GM19193 (cell line): ENCODE data around the gene HOXB1.

Experiments used
- POLR2A ChIP-seq: IDR thresholded peaks from 4 replicates; pipeline ENCODE4 v1.6.1; 2011; ENCODE audit not compliant: insufficient read depth, insufficient read length; ENCODE audit errors: extremely low read depth

The HOXB1 gene

DNA sequence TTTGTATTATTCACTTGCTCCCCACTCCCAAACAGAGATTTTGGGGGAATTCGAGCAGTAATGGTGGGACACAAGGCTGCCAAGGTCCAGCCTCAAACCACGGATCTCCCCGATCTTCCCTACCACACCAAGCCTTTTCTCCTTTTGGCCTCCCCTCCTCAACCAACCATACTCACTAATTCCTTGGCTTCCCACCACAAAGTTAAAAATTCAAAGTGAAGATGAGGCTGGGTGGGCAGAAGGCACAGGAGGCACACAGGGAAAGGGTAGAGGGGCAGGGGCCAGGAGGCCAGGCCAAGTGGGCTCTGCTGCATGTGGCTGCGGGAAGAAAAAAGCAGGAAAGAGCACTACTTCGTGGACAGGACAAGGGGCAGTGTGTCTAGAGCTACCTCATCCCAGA lies 32.1 kb upstream of the HOXB1 start:
- TF ChIP-seq POLR2A, result no peak

DNA sequence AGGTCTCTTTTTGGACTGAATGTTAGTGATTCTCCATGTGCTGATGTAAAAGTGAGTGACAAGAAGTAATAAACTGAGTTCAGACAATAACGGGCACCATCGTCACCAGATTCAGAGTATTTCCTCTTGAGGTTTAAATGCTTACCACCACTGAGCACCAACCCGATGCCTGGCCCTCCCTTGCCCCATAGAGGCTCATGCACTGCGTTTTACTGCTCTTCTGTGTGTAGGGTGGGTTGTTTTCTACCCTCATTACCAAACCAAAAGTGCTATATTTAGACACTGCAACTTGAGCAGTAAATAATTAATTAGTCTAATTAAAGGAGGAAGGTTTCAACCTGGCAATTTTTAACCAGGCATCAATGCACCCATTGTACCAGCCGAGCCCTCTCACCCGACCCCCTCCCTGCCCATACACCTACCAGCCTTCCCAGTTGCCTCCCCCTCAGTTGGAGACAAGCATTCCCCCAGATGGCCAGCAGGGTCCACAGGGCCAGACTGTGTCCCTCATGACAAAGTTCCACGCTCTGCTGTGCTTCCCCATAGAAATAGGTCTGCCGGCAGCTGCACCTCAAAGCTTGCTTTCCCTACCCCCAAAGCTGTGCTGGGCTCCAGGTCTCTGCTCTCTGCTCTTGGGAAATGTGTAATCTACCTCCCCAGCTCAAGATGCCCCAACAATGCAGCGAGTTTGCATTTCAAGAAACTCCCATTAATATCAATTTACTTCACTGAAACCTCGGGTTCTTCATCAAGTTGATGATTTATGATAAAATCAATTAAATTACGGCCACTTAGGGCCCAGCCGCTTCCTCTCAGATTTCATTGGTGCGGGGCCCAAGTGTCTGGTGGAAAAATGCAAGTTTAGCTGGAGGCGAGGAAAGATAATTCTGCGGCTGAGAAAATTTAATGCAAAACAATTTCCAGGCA lies 31.3 kb upstream of the HOXB1 start:
- peak; percentile 28 for TF ChIP-seq POLR2A

DNA sequence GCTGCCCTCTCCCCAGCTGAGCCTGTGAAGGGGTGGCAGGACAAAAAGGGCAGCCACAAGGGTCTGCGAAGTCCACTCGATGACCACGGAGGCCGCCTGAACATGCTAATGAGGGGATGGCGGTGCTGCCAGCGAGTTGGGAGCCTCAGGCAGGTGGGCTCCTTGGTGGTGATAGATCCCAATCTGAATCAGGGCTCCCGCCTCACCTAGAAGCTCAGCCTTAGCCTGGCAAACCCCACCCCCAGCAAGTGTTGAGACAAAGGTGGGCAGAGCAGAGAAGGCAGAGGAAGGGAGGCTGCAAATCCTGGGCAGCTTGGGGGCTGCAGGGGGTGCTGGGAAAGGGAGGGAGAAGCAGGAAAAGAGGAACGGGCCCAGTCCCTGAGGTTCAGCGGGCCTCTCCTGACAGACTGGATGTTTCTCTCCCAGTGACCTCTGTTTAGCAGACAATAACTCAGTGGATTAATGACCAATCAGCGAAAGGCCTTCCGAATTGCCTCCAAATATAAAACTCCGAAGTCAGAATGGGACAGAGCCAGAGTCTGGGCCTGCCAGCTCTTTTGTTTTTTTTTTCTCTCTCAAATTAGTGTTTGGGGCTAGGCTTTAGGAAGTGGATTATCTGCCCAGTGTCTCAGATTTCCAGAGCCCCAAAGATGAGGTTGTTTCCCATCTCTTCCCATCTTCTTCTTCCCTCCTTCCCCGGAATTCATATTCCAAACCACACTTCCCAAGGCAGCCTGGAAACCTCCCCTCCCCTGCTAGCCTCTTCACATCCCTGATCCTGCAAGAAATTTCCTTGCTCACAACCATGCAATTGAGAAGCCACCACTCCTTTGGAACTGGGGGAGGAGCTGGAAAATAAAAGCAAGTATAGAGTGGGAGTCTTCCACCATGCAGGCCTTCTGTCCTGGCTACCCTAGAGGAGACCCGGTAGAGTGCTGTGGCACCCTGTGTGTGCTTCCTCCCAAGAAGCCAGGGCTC lies 29.3 kb upstream of the HOXB1 start:
- TF ChIP-seq POLR2A, result no peak

DNA sequence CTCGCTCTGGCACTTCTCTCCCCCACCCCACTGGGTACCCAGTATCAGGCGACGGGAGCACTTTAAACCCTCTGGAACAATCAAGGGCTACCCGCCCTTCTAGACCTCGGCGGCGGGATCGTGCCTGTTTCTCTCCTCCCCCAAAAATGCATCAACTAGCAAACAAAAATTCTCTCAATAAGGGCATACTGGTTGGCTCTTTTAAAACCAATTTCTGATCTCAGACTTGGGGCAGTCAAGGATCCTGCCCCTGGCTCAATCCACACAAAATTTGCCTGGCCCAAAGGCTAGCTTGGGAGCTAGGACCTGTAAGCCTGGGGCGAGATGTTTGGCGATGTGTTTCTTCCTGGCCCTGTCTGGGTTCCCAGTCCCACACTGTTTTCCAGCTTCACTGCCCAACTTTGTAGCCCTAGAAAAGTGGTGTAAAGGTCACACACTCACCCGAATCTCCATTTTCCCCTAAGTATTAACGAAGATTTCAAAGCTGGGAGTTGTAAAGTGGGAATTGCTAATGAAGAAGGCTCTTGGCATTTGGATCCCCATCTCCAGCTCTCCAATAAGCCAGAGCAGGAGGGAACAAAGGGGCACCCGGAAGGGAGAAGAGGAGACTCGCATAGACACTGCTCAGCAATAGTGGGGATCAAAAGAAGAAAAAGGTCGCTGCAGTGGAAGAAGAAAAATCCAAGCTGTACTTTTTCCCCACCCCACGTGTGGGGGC lies 28.5 kb upstream of the HOXB1 start:
- no peak for TF ChIP-seq POLR2A

DNA sequence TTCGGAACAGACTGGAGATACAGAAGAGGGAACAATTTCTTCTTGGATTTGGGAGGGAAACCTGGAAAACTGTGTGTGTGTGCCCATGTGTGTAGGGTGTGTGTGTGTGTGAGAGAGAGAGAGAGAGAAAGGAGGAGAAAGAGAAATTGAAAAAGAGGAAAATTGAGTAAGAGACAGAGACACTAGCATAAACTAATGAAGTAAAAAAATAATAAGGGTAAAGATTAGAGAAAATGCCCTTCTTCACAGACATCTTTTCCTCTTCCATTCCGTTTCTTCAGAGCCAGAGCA lies 28.0 kb upstream of the HOXB1 start:
- no peak for TF ChIP-seq POLR2A

DNA sequence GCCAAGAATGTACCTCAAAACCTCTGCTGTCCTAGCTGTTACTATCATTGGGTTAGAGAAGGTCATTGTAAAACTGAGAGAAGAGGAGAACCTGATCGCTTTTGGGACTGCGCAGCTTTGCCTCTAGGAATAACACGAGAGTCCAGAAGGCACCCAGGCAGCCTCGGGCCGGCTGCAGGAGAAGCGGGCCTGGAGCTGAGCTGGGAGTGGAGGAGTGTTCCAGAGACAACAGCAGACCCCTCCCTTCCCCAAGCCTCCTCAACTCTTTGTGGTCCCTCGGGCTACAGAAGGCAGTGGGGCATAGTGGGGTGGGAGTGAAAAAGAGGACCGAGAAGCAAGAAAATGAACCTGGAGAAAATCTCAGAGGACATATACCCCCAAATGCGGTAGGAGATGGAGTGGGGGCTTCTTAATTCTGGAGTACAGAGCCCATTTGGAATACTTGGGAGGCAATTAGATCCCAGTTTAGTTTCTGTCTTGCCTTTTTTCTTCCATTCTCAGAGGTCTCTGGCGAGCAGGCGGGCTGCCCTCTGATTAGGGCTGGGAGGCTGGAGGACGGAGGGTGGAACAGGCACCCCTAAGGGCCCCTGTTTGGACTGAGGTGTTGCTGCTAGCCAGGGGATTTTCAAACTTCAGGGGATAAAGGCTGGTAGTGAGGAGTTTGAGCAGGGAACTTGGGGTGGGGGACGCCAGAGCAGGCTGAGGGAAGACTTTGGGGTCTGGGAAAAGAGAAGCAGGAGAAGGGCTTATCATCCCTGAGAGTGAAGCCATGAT lies 27.4 kb upstream of the HOXB1 start:
- no peak for TF ChIP-seq POLR2A

DNA sequence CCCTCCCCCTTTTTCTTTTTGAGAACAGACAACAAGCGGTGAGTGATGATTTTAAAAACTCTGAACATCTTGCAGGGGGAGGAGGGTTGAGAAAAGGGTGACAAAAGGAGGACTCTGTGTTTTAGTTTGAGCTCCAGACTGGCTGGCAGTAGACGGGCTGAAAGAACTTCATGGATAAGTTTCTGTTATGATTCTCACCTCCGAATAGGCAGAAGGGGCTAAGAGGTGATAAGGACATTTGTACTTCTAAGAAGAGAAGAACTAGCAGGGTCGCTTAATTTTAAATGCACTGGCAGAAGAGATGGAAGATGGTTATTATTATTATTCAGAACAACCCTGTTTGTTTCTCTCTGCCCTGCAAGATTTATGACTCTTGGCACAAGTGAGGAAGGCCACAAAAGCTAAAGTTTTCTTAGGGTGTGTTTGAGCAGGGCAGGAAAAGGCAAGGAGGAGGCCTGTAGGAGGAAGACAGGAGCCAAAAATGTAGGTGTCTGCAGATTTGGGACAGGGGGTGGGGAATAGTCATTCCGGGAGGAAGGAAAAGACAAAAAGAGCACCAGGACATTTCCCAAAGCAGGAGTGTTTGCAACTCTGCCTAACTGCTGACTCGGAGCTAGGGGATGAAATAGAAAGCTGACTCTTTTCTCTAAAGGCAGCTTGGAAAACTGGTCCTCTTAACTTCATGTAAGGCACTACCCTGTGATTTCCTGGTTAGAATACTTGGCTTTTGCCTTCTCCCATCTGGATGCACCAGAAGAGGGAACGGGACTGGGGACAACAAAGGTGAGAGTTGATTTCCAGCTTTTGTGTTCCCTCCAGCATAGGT lies 26.0 kb upstream of the HOXB1 start:
- TF ChIP-seq POLR2A, result no peak

DNA sequence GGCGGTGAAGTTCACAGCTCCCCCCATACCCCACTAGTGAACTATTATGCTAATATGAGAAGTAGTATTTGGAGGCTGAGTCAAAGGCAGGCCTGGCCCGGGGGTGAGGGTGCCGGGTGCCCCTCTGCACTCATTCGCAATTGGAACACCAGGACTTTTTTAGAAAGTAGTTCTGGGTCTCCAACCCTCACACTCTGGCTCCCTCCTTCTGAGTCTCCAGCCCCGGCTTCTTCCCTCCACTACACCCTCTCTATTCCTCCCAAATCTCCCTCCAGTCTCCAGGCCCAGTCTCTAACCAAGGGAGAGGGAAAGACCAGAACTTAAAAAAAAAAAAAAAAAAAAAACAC lies 25.4 kb upstream of the HOXB1 start:
- no peak for TF ChIP-seq POLR2A

DNA sequence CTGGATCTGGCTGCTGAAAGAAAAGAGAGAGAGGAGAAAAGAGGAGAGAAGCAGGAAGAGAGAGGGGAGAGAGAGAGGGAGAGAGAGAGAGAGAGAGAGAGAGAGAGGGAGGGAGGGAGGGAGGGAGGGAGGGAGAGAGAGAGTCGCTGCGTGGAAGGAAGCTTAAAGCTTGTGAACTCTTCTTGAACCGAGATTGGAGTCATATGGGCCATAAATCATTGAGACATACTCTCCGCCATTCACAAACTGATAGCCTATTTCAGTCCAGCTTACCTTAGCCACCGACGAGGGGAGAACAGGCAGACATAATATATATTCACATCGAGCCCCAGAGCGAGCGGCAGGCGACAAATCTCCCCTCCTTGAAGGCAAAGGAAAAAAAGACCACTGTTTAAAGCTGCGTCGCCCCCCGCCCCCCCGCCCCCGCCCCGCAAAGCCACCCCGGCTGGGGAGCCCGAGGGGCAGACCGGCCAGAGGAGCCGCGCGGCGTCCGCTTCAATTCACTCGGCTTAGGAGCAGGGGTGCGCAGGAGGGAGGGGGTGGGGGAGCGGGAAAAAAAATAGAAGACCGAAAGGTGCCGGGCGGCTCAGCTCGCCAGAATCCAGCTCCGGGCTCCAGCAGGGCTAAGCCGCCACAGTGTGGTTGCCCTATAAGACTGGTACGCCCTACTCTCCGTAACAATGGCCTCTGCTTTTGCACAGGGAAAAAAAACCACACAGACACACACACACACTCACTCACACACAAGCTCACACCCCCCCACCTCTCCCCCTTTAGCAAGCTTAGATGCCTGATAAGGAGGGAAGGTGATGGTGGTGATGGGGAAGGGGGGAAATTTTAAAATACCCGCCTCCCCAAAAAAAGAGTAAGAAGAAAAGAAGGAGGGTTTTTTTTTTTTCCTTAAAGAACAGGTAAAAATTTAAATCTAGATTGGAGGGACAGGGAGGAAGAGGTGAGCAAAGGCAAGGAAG lies 24.7 kb upstream of the HOXB1 start:
- no peak for TF ChIP-seq POLR2A

DNA sequence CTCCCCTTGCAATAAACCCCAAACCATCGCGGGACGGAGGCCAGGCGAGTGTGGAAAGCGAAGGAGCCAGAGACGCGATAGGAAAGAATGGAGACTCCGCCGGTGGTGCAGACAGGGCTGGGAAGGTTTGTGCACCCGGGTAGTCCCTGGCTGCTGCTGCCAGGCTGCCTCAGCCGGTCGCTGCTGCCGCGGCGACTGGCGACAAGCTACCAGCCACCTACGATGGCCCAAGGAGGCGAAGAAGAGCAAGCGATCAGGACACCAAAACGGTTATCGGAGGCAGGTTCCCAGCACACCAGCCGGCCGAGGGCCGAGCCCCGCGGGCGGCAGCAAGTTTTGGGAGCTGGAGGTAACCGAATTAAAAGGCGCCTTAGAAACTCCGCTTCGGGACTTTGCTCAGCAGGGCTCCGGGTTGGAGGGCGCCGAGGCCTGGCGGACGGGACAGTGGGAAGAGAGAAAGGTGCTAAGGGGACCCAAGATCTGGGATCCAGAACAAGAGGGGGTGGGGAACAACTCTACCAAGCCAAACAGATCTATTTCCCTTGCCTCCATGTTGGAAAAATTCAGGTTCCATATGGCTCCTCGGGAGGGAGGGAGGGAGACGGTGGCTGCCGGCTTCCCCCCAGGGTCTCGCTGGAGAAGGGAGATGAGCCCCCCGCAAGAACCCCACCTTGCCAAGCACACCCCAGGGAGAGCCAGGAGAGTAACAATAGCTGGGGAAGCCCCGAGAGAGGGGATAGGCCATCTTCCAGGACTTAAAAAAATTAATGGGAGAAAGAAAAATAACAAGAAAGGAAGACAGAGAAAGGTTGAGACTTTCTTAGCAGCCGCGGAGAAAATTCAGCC lies 23.8 kb upstream of the HOXB1 start:
- no peak for TF ChIP-seq POLR2A

DNA sequence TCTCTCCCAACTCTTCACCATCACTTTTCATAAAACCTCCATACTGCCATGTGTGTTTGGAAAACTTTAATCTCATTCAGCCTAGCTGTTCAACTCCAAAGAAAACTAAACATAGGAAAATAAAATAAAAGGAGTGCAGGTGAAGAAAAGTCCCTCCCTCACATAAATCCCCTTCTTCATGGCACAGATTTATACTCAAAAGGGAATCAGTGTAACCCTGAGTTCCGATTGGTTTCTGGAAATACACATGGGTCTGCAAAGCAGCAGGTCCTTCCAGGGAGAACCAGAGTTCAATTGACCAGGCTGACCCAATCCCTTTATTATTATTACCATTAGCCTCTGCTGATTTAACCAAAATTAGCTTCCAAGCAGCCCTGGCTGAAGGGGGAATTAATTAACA lies 23.0 kb upstream of the HOXB1 start:
- no peak for TF ChIP-seq POLR2A

DNA sequence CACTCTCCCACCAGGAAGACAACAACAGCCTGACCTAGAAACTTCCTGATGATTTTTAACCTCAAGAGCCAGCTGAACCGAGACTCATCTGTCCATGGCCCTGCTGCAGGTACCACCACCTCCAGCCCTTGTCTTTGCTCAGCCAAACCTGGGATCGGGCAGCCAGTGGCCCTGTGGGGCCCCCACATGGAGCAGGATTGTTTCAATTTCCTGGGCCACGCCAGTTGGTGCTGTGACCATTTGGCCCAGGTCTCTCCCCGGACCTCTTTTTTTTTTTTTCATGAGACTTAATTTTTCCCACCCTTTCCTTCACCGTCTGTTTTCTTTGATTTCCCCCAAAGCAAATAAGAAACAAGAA lies 22.4 kb upstream of the HOXB1 start:
- TF ChIP-seq POLR2A, result no peak
